ENCODE results near the gene RTEL1.

RTEL1 gene

DNA sequence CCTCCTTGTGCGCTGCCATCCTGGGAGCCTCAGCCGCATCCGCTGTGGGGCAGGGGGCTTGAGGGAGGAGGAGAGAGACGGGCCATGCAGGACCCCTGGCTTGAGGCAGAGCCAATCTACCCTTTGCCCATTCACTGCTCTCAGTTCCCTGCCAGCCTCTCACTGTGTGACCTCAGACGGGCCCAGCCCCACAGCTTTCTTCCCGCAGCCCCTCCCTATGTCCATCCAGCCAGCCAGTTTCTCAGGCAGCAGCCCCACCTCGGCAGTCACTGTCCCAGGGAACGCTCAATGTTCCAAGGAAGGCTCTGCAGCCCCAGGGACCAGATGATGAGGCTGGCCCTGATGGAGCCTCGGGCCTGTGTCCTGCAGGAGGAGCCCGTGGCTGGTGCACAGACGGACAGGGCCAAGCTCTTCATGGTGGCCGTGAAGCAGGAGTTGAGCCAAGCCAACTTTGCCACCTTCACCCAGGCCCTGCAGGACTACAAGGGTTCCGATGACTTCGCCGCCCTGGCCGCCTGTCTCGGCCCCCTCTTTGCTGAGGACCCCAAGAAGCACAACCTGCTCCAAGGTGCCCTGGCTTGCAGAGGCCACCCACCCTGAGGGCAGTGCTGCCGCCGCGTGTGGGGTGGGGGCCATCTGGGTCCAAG lies 34.4 kb downstream of the RTEL1 start:
- Histone ChIP-seq H3K9me3 (ENCODE audit: control insufficient read depth, insufficient read depth, low read length) (no peaks in the 10 kb centered on the region), H4K20me1 (ENCODE audit: control insufficient read depth, insufficient read depth, low read depth, low read length) (no peaks in the 10 kb centered on the region), H3K36me3 (ENCODE audit: control insufficient read depth, low read length) (peaks cover 12% of the 10 kb centered on the region), H3K4me3 (ENCODE audit: low read length) (no peak overlapping the region), H3K27me3 (ENCODE audit: control insufficient read depth, low read length) (no peaks in the 10 kb centered on the region), H3F3A (ENCODE audit: control insufficient read depth, insufficient read depth) (no peaks in the 10 kb centered on the region), H3K4me1 (ENCODE audit: control insufficient read depth, low read length) (no peaks in the 10 kb centered on the region), H3K79me2 (ENCODE audit: control insufficient read depth, low read length) (no peaks in the 10 kb centered on the region), H3K9me2 (replicated peaks; ENCODE audit: control insufficient read depth, low read length) (no peaks in the 10 kb centered on the region), H3K4me2 (ENCODE audit: low read length) (no peak overlapping the region), H3K27ac (ENCODE audit: low read depth, low read length) (no peak overlapping the region)
- TF ChIP-seq EZH2phosphoT487 (IDR thresholded peaks at IDR 0.05; ENCODE audit: borderline replicate concordance, low read length): no peak
- TF ChIP-seq, protein P1, sequence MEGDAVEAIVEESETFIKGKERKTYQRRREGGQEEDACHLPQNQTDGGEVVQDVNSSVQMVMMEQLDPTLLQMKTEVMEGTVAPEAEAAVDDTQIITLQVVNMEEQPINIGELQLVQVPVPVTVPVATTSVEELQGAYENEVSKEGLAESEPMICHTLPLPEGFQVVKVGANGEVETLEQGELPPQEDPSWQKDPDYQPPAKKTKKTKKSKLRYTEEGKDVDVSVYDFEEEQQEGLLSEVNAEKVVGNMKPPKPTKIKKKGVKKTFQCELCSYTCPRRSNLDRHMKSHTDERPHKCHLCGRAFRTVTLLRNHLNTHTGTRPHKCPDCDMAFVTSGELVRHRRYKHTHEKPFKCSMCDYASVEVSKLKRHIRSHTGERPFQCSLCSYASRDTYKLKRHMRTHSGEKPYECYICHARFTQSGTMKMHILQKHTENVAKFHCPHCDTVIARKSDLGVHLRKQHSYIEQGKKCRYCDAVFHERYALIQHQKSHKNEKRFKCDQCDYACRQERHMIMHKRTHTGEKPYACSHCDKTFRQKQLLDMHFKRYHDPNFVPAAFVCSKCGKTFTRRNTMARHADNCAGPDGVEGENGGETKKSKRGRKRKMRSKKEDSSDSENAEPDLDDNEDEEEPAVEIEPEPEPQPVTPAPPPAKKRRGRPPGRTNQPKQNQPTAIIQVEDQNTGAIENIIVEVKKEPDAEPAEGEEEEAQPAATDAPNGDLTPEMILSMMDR (IDR thresholded peaks at IDR 0.05; ENCODE audit: low read depth, low read length, poor library complexity, severe bottlenecking): no peak

DNA sequence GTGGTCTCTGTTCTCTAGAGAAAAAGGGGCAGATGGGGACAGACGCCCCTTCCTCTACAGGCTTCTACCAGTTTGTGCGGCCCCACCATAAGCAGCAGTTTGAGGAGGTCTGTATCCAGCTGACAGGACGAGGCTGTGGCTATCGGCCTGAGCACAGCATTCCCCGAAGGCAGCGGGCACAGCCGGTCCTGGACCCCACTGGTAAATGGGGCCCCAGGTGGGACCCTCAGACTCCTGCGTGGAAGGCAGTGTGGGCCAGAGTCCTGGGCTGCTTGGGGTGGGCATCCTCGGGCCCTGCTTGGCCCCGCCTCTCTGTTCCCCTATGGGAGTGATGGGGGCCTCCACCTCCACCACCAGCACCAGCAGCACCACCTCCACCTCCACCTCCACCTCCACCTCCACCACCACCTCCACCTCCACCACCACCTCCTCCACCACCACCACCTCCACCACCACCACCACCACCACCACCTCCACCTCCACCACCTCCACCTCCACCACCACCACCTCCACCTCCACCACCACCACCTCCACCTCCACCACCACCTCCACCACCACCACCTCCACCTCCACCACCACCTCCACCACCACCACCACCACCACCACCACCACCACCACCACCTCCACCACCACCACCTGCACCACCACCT lies 35.1 kb downstream of the RTEL1 start:
- Histone ChIP-seq H3K4me2 (ENCODE audit: low read length) (no peak overlapping the region), H3K4me1 (ENCODE audit: control insufficient read depth, low read length) (no peaks in the 10 kb centered on the region), H4K20me1 (ENCODE audit: control insufficient read depth, insufficient read depth, low read depth, low read length) (no peaks in the 10 kb centered on the region), H3F3A (ENCODE audit: control insufficient read depth, insufficient read depth) (no peaks in the 10 kb centered on the region), H3K79me2 (ENCODE audit: control insufficient read depth, low read length) (no peaks in the 10 kb centered on the region), H3K27me3 (ENCODE audit: control insufficient read depth, low read length) (no peaks in the 10 kb centered on the region), H3K4me3 (ENCODE audit: low read length) (no peak overlapping the region), H3K27ac (ENCODE audit: low read depth, low read length) (no peak overlapping the region), H3K36me3 (ENCODE audit: control insufficient read depth, low read length) (peaks cover 12% of the 10 kb centered on the region), H3K9me2 (replicated peaks; ENCODE audit: control insufficient read depth, low read length) (no peaks in the 10 kb centered on the region), H3K9me3 (ENCODE audit: control insufficient read depth, insufficient read depth, low read length) (no peaks in the 10 kb centered on the region)
- no peak for TF ChIP-seq EZH2phosphoT487 (IDR thresholded peaks at IDR 0.05; ENCODE audit: borderline replicate concordance, low read length)
- TF ChIP-seq, protein P1 (IDR thresholded peaks at IDR 0.05; ENCODE audit: low read depth, low read length, poor library complexity, severe bottlenecking): no peak

DNA sequence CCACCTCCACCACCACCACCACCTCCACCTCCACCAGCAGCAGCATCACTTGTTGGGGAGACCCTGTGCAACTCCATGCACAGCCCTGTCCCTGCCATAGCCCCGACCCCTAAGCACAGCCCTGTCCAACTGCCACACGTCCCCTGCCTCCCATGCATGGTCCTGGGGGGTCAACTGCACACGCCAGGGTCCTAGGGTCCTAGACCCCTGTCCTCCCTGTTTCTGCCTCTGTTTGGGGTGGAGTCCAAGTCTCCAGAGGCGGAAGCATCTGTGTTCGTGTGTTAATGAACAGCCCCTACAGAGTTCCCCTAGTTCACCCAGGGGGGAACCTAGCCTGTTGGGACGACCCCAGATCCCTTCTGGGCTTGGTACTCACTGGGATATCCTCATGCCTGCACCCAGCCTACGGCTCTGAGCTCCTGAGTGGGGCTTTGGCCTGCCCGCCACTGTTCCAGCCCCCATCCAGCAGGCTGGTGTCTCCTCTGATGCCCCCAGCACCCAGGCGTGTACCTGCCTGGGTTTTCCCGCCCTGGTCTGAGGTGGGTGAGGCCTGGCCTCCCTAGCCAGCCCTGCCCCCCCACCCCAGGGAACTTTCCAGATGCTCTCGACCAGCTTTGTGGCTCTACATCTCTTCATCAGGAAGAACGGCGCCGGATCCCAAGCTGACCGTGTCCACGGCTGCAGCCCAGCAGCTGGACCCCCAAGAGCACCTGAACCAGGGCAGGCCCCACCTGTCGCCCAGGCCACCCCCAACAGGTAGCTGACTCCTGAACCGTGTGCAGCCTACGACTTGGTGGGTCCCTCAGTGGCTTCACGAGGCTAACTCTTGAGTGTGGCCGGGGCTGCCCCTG lies 35.8 kb downstream of the RTEL1 start:
- H3K4me1 ChIP-seq (ENCODE audit: control insufficient read depth, low read length): peaks cover 3% of the 10 kb centered on the region
- H4K20me1 ChIP-seq (ENCODE audit: control insufficient read depth, insufficient read depth, low read depth, low read length): no peaks in the 10 kb centered on the region
- H3K4me2 ChIP-seq (ENCODE audit: low read length): no peak overlapping the region
- peaks cover 12% of the 10 kb centered on the region for H3K36me3 ChIP-seq (ENCODE audit: control insufficient read depth, low read length)
- H3F3A ChIP-seq (ENCODE audit: control insufficient read depth, insufficient read depth): no peaks in the 10 kb centered on the region
- H3K79me2 ChIP-seq (ENCODE audit: control insufficient read depth, low read length): no peaks in the 10 kb centered on the region
- TF ChIP-seq EZH2phosphoT487 (IDR thresholded peaks at IDR 0.05; ENCODE audit: borderline replicate concordance, low read length): no peak
- TF ChIP-seq, protein P1 (IDR thresholded peaks at IDR 0.05; ENCODE audit: low read depth, low read length, poor library complexity, severe bottlenecking): no peak
- no peak overlapping the region for H3K4me3 ChIP-seq (ENCODE audit: low read length)
- H3K9me3 ChIP-seq (ENCODE audit: control insufficient read depth, insufficient read depth, low read length): no peaks in the 10 kb centered on the region
- H3K27me3 ChIP-seq (ENCODE audit: control insufficient read depth, low read length): no peaks in the 10 kb centered on the region
- H3K9me2 ChIP-seq (replicated peaks; ENCODE audit: control insufficient read depth, low read length): no peaks in the 10 kb centered on the region
- H3K27ac ChIP-seq (ENCODE audit: low read depth, low read length): no peak overlapping the region

Measured in DOHH2 (cell line).